SK-N-SH (cell line): ENCODE measurements around the gene MND1.

Source experiments
- CTCF ChIP-seq: fragments of 200-600 bp; sonication (generic); IDR thresholded peaks from 2 replicates; pipeline ENCODE4 v1.6.1; 2017; ENCODE audit warnings: antibody characterized with exemption, mild to moderate bottlenecking, moderate library complexity
- EP300 ChIP-seq, 2 experiments: IDR thresholded peaks; 2 replicates each; pipeline versions ENCODE4 v1.4.0 to v1.6.1; 2012; ENCODE audit warnings: borderline replicate concordance in 1 of 2, low read depth in 1 of 2, low read length in 1 of 2
- EZH2phosphoT487 ChIP-seq: fragments of 200-600 bp; sonication (generic); IDR thresholded peaks from 2 replicates; pipeline ENCODE4 v1.6.1; 2017; ENCODE audit warnings: low read depth, mixed run types, mild to moderate bottlenecking, antibody characterized with exemption, moderate library complexity, borderline replicate concordance
- FOXM1 ChIP-seq: IDR thresholded peaks from 2 replicates; pipeline ENCODE4 v1.4.0; 2012; ENCODE audit warnings: low read depth, mild to moderate bottlenecking
- GATA2 ChIP-seq: sonication (generic); formaldehyde crosslinking; IDR thresholded peaks from 2 replicates; pipeline ENCODE4 v1.5.0; 2020; ENCODE audit warnings: mild to moderate bottlenecking, missing genetic modification reagents
- REST ChIP-seq: IDR thresholded peaks from 2 replicates; pipeline ENCODE4 v1.6.1; 2012; ENCODE audit warnings: mild to moderate bottlenecking, low read depth, low read length, moderate library complexity
- SIN3A ChIP-seq: IDR thresholded peaks from 2 replicates; pipeline ENCODE4 v1.6.1; 2012; ENCODE audit warnings: low read depth, mild to moderate bottlenecking, low read length, moderate library complexity, borderline replicate concordance
- TAF1 ChIP-seq: IDR thresholded peaks from 2 replicates; pipeline ENCODE4 v1.6.1; 2012; ENCODE audit warnings: low read depth, mild to moderate bottlenecking, low read length, moderate library complexity, borderline replicate concordance
- ZBTB33 ChIP-seq: IDR thresholded peaks from 2 replicates; pipeline ENCODE4 v1.4.0; 2012; ENCODE audit warnings: low read depth, borderline replicate concordance

GRCh38 chr4:153418558-153418957, 74.1 kb downstream of the MND1 start:
- no peak for TF ChIP-seq EZH2phosphoT487
- TF ChIP-seq CTCF: no peak
- no peak for TF ChIP-seq ZBTB33
- no peak for TF ChIP-seq SIN3A
- no peak for TF ChIP-seq EP300 (IDR thresholded peaks at IDR 0.05; ENCODE audit: borderline replicate concordance in 1 of 2, low read depth in 1 of 2, low read length in 1 of 2)
- no peak for TF ChIP-seq GATA2
- TF ChIP-seq REST: no peak
- no peak for TF ChIP-seq FOXM1
- TF ChIP-seq TAF1: no peak
